GM12864 (cell line): ENCODE data around the gene PWWP2B.

Source experiments
- DNase-seq: peaks from one replicate; pipeline ENCODE4 v3.0.0-alpha.2; 2011; ENCODE audit warnings: low read depth
- H3K4me3 ChIP-seq: 2 replicates; pipeline ENCODE4 v1.5.1; 2011; ENCODE audit warnings: mild to moderate bottlenecking, low read depth, low read length, control low read depth
- TF ChIP-seq, protein P1 (sequence below): IDR thresholded peaks from 2 replicates; pipeline ENCODE4 v1.5.1; 2011; ENCODE audit warnings: low read depth, mild to moderate bottlenecking, moderate library complexity, low read length, control low read depth, inconsistent platforms; ENCODE audit errors: missing control alignments

Gene PWWP2B

DNA sequence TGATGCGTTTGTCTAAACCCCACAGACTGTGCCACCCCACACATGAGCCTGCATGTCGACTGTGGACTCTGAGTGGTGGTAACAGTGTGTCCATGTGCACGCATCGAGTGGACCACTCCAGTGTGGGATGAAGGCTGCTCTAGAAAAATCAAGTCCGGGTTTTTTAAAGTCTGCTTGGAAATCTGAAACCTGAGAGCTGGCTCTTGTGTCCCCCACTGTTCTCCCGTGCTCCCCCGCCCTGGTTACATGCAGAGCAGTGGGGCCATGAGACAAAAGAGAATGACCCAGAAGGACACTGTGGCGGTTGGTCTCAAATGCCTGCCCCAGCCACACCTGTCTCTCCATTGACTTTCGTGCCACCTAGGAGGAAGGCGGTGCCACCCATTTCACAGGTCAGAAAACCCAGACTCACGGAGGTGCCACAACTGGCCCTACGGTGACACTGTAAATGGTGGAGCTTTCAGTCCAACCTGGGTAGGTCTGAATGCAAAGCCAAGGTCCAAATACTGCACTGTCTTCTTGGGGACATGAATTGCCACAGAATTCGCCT is 27.3 kb upstream of the PWWP2B start:
- DNase-seq, result no peak
- TF ChIP-seq, protein P1, sequence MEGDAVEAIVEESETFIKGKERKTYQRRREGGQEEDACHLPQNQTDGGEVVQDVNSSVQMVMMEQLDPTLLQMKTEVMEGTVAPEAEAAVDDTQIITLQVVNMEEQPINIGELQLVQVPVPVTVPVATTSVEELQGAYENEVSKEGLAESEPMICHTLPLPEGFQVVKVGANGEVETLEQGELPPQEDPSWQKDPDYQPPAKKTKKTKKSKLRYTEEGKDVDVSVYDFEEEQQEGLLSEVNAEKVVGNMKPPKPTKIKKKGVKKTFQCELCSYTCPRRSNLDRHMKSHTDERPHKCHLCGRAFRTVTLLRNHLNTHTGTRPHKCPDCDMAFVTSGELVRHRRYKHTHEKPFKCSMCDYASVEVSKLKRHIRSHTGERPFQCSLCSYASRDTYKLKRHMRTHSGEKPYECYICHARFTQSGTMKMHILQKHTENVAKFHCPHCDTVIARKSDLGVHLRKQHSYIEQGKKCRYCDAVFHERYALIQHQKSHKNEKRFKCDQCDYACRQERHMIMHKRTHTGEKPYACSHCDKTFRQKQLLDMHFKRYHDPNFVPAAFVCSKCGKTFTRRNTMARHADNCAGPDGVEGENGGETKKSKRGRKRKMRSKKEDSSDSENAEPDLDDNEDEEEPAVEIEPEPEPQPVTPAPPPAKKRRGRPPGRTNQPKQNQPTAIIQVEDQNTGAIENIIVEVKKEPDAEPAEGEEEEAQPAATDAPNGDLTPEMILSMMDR, result no peak
- no peak overlapping the region for H3K4me3 ChIP-seq

DNA sequence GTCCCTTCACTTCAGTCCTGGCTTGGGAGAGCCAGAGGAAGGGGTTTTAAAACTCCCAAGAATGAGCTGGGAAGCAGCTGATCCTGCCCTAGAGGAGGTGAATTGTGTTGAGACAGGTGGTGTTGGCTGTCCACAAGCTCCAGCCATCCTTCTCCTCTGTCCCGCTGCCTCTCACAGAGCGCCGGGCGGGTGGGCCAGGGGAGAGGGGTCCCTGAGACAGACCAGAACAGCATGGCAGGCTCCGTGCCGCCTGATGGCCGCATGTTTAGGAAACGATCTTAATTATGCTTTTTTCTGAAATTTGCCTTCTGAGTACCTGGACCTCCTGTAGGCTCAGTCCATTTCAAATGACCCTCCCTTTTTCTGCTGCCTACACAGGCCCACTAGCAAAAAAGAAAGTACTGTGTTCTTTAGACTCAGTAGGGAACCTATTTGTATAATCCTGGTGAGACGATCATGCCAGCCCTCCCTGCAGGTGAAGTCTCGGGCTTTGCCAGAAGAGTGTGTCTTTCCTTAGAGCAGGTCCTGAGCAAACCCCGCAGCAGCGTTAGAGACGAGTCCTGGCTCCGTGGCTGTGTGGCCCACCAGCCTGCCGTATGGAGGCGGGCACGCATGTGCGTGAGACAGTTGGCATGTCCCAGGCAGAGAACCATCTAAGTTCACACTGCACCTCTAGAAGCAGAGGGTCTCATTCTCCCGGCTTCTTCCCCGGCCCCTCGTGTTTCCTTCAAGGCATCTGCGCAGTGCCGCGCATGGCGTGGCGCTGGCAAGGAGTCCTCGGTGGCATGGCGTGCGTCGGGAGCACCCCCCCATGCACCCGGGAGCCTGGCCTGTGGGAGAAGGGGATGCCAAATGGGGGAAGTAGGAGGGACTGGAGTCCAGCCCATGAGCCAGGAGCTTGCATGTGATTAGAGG is 26.3 kb upstream of the PWWP2B start:
- H3K4me3 ChIP-seq, result no peak overlapping the region
- DNase-seq, result no peak
- TF ChIP-seq, protein P1, result no peak

DNA sequence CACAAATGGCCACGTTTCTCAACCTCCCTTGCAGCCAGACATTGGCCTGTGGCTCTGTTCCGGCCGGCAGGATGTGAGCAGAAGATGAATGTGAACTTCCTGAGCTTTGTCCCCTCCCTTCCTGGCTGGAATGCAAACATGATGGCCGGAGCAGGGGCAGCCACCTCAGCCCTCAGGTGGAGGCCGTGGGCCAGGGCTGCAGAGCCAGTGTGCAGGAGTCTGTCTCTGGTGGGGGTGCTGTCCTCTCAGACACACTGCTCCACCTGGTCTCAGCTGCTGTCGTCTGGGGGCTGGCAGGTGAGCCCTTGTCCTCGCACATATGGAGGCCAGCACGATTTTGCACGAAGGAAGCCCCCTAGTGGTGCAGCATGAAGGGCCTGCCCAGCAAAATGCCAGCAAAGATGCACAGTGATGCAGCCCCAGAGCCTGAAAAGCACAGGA is 25.3 kb upstream of the PWWP2B start:
- TF ChIP-seq, protein P1, result peak; percentile 59
- no peak for DNase-seq
- no peak overlapping the region for H3K4me3 ChIP-seq

DNA sequence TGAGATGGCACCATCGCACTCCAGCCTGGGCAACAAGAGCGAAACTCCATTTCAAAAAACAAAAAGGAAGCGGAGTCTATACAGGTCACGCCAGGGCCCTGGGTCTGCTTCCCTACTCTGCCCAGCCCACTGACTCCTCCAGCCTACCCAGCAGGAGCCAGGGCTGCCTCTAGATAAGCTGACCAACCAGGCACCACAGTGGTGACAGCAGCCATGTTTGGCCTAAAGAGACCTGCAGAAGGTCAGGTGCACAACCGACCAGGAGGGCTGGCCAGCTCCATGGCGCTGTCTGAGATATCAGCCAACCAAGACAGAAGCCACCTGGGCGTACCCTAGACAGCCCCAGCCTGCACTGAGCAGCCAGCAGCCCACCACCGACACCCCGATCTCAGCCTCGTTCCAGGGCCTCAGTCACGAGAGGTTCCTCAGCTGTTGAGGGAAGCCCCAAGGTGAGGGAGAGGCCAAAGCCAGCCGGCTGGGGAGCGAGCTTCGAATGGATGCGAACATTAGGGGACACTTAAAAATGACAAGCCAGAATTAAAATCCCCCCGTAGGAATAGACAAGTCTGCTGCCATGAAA is 24.4 kb upstream of the PWWP2B start:
- no peak overlapping the region for H3K4me3 ChIP-seq
- TF ChIP-seq, protein P1, result no peak
- no peak for DNase-seq

DNA sequence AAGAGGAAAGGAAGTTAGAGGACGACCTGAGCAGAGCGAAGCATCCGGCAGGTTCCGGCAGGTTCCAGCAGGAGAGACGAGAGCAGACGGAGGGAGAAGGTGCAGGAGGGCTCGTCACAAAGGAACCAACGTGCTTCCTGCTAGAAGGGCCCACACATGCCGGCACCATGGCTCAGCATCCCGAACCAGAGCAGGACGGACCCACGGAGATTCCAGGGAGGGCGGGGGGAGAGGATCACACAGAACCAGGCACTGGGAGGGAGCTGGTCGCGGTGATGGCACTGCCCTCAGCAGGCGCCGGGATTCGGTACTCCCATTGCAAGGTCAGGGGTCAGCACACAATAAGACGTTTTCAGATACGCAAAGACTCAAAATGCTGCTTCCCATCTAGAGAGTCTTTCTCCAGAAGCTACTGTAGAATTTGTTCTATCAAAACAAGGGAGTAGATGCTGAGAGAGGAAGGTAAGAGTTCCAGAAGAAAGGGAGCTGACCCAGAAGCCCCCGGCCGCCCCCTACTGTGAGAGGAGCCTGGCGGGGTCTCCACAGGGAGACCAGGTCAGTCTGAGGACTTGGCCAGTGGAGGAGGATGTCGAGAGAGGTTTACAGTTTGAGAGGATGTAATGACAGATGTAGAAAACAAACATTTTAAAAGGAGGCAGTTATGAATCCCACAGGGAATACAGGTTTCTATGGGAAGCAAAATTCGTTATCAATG is 23.6 kb upstream of the PWWP2B start:
- TF ChIP-seq, protein P1, result no peak
- no peak for DNase-seq
- no peak overlapping the region for H3K4me3 ChIP-seq

DNA sequence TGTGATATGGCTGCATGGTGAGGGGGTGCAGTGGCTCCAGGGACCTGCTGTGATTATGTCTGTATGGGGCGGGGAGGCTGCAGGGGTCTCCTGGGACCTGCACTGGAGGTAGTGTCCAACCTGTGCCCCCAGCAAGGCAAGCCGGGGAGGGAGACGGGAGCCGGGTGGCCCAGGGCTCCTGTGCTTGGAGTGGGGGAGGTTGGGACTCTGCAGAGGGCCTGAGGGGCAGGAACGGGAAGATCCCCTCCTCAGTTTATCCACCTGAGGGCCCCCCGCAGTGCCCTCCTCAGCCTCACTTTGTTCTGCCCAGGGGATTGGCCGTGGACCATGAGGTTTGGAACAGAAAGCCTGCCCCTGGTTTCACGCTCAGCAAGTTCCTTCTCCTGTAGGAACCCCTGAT is 22.8 kb upstream of the PWWP2B start:
- DNase-seq, result no peak
- TF ChIP-seq, protein P1, result no peak
- no peak overlapping the region for H3K4me3 ChIP-seq
